Mucosa of descending colon (tissue), 3 donors: ENCODE results near the gene CD300H. TPM values are rescaled to one million over a fixed set of nuclear protein-coding genes. Genes with fewer than 3 reads are reported as not detected.

Experiments used
- ATAC-seq: fragments of 200-7000 bp; cut with Tn5 transposase; one replicate; pipeline ENCODE4 v1.9.1; 2020; ENCODE audit warnings: mild to moderate bottlenecking, moderate library complexity
- DNase-seq, 3 donors: peaks; one replicate each; pipeline ENCODE4 v3.0.0-alpha.2; 2020
- H3K36me3 ChIP-seq: fragments of 200-600 bp; one replicate; pipeline ENCODE4 v1.8.0; 2021; ENCODE audit warnings: low read depth, mild to moderate bottlenecking
- H3K4me1 ChIP-seq: fragments of 200-600 bp; one replicate; pipeline ENCODE4 v1.8.0; 2021; ENCODE audit warnings: low read depth, mild to moderate bottlenecking
- H3K4me3 ChIP-seq: fragments of 200-600 bp; one replicate; pipeline ENCODE4 v1.8.0; 2021; ENCODE audit warnings: mild to moderate bottlenecking
- H3K9me3 ChIP-seq: fragments of 200-600 bp; one replicate; pipeline ENCODE4 v1.8.0; 2021; ENCODE audit warnings: mild to moderate bottlenecking
- CTCF ChIP-seq: fragments of 200-600 bp; IDR thresholded peaks from one replicate; pipeline ENCODE4 v1.8.0; 2022; ENCODE audit warnings: antibody characterized with exemption, mild to moderate bottlenecking
- intact Hi-C, 2 donors: fragments of 100-400 bp; cut with DNase I in 1 of 2; cut with micrococcal nuclease in 1 of 2; formaldehyde crosslinking; loops; one replicate each; pipeline versions ENCODE4 v1.11.0 to v1.11.1; 2022; cut with DNase I, micrococcal nuclease
- long read RNA-seq, 2 donors: library from polyadenylated mRNA; unstranded; transcript quantifications; one replicate each; pipeline ENCODE4 v2.0.0, GENCODE V29; 2019 to 2021
- total RNA-seq, 3 donors: library from RNA; stranded (reverse); fragmentation: NEBNext Ultra II Directional in 2 of 3; extraction: Animal tissue kit (Norgen Biotek cat#: 25700) in 2 of 3; gene quantifications; one replicate each; pipeline versions ENCODE4 v1.2.1 to v1.2.4, GENCODE V29; 2021 to 2023
- donor health status: DM: no; HTN: no; CAD: no; lungs with moderate emphysema.
- donor health status: DM: no; HTN: no; CAD: no.
- donor health status: DM: no; HTN: yes; CAD: no.

Gene CD300H
- total RNA-seq, result not detected
- long read RNA-seq, donor 1, result 0 reads
- long read RNA-seq, donor 2, result 0 reads

- Histone ChIP-seq H3K4me1 (no peaks in the 10 kb centered on the region), H3K36me3 (no peaks in the 10 kb centered on the region), H3K9me3 (no peaks in the 10 kb centered on the region), H3K4me3 (no peak within 1 kb of the TSS)
- intact Hi-C loops, result no loop called here
- peak in 1 of 3 donors; percentile 9 for DNase-seq
- no peak for TF ChIP-seq CTCF
- ATAC-seq, result no peak
These were observed at the start of gene CD300H for GRCh38 chr17:74567397-74567796. Gene CD300H, minus strand, starts transcription at chr17:74567509.

GRCh38 chr17:74616696-74617095 lies 49.4 kb upstream of the CD300H start:
- H3K4me1 ChIP-seq, result no peaks in the 10 kb centered on the region
- DNase-seq, result no peak
- ATAC-seq, result no peak
- no peak for TF ChIP-seq CTCF
- intact Hi-C loops, result no loop called here
- H3K36me3 ChIP-seq, result no peaks in the 10 kb centered on the region
- H3K4me3 ChIP-seq, result no peak overlapping the region
- H3K9me3 ChIP-seq, result no peaks in the 10 kb centered on the region

- intact Hi-C loops, result no loop called here
- Histone ChIP-seq H3K4me1 (no peaks in the 10 kb centered on the region), H3K4me3 (no peak overlapping the region), H3K36me3 (no peaks in the 10 kb centered on the region), H3K9me3 (no peaks in the 10 kb centered on the region)
- no peak for DNase-seq
- ATAC-seq, result no peak
- TF ChIP-seq CTCF, result no peak
These were observed 44.7 kb upstream of the CD300H start for GRCh38 chr17:74612046-74612445.

DNA sequence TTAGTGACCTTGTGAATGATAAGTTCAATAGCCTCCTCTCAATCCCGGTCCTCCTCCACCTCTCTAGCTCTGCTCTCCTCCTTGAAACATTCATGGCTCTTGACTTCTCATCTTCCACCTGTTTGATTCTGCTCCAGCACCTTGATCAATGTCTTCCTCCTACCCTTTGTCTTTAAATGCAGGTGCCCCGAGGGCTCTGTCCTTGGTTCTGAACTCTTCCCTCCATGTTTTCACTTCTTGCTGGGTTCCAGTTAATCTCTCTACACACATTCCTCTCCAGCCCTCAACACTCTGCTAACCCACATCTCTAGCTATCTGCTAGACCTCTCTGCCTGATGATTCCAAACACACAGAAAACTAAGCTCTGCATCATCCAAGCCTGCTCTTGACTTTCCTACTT lies 42.8 kb upstream of the CD300H start:
- H3K4me3 ChIP-seq, result no peak overlapping the region
- intact Hi-C loops, result no loop called here
- ATAC-seq (no peak), DNase-seq (no peak)
- H3K9me3 ChIP-seq, result no peaks in the 10 kb centered on the region
- no peaks in the 10 kb centered on the region for H3K4me1 ChIP-seq
- no peak for TF ChIP-seq CTCF
- H3K36me3 ChIP-seq, result no peaks in the 10 kb centered on the region

GRCh38 chr17:74608511-74608910 lies 41.2 kb upstream of the CD300H start:
- TF ChIP-seq CTCF, result no peak
- Histone ChIP-seq H3K36me3 (no peaks in the 10 kb centered on the region), H3K9me3 (no peaks in the 10 kb centered on the region), H3K4me1 (no peaks in the 10 kb centered on the region), H3K4me3 (no peak overlapping the region)
- intact Hi-C loops, result no loop called here
- ATAC-seq (no peak), DNase-seq (no peak)

- intact Hi-C loops, result no loop called here
- H3K36me3 ChIP-seq, result no peaks in the 10 kb centered on the region
These were observed 39.9 kb upstream of the CD300H start for GRCh38 chr17:74607221-74607620.

More at GRCh38 chr17:74607221-74607620, 39.9 kb upstream of the CD300H start:
- ATAC-seq, result no peak
- TF ChIP-seq CTCF, result no peak
- Histone ChIP-seq H3K9me3 (no peaks in the 10 kb centered on the region), H3K4me3 (no peak overlapping the region), H3K4me1 (no peaks in the 10 kb centered on the region)
- DNase-seq, result no peak
